ENCODE data around the gene PIGQ. TPM values are rescaled to one million over a fixed set of nuclear protein-coding genes. Genes with fewer than 3 reads are reported as not detected.

Gene PIGQ
- total RNA-seq, 1 experiment from 2014 or later, result 58.0 TPM

- Histone ChIP-seq H3K56ac (ENCODE audit: insufficient read length, low read depth, low read length) (no peak overlapping the region), H4K5ac (ENCODE audit: insufficient read length, low read depth, low read length) (no peak overlapping the region), H3K79me2 (ENCODE audit: insufficient read depth, low read length) (no peaks in the 10 kb centered on the region), H3K4me2 (ENCODE audit: insufficient read depth, insufficient read length, low read length) (no peak overlapping the region), H3K4ac (ENCODE audit: low read depth, low read length) (no peak overlapping the region), H4K91ac (ENCODE audit: insufficient read length, low read depth, low read length) (no peak overlapping the region), H2BK12ac (ENCODE audit: insufficient read length, low read depth, low read length) (no peak overlapping the region), H3K79me1 (ENCODE audit: insufficient read depth, low read depth, low read length, poor library complexity, severe bottlenecking) (no peaks in the 10 kb centered on the region), H2BK120ac (ENCODE audit: low read depth, low read length, poor library complexity, severe bottlenecking) (no peak overlapping the region), H3K9me3 (ENCODE audit: control insufficient read depth, low read depth, low read length) (no peaks in the 10 kb centered on the region), H2AFZ (ENCODE audit: low read length) (no peak overlapping the region), H3K14ac (ENCODE audit: insufficient read depth, low read length) (no peak overlapping the region; the same call in 1 of the 2 replicates), H4K8ac (replicated peaks; ENCODE audit: insufficient read length, low read depth, low read length) (no peak overlapping the region), H3K23ac (ENCODE audit: insufficient read length, low read depth, low read length) (no peak overlapping the region), H4K20me1 (ENCODE audit: control insufficient read depth, insufficient read depth, insufficient read length) (no peaks in the 10 kb centered on the region), H3K27ac (ENCODE audit: insufficient read length, low read depth, low read length) (no peak overlapping the region), H2AK5ac (ENCODE audit: insufficient read length, low read length) (no peak overlapping the region), H2BK5ac (ENCODE audit: insufficient read length, low read length) (no peak overlapping the region), H3K4me1 (ENCODE audit: insufficient read depth, low read length) (no peaks in the 10 kb centered on the region; the same call in 1 of the 2 replicates), H2BK15ac (ENCODE audit: low read depth, low read length) (no peak overlapping the region), H3K9ac (ENCODE audit: extremely low read depth, insufficient read length, low read length) (no peak overlapping the region), H3K27me3 (ENCODE audit: insufficient read depth, low read length) (no peaks in the 10 kb centered on the region), H3T11ph (ENCODE audit: low read length) (no peak overlapping the region), H3K18ac (ENCODE audit: insufficient read length, low read depth, low read length) (no peak overlapping the region), H2BK20ac (ENCODE audit: low read depth, low read length, poor library complexity, severe bottlenecking) (no peak overlapping the region), H3K23me2 (ENCODE audit: insufficient read length, low read depth, low read length, poor library complexity, severe bottlenecking) (no peaks in the 10 kb centered on the region)
- Mint-ChIP-seq H3K4me3 (no peak overlapping the region), H3K36me3 (ENCODE audit: insufficient read depth in 1 of 3, low read depth in 3 of 3) (peaks cover 0 to 4% (median 0%) of the 10 kb centered on the region in 3 experiments; a peak in 1 of 7 replicates), H3K4me1 (peaks cover 15 to 27% of the 10 kb centered on the region in 2 experiments), H3K27ac (peak overlapping the region in 1 of 3 experiments; percentile 68; a peak in 1 of 7 replicates), H3K9me3 (no peaks in the 10 kb centered on the region), H3K27me3 (ENCODE audit: low read depth) (no peaks in the 10 kb centered on the region)
- peak; percentile 33 for DNase-seq
- TF ChIP-seq CTCF (conservative IDR thresholded peaks at IDR 0.05), result no peak
- WGBS (ENCODE audit: extremely low coverage, insufficient read length, low lambda C conversion rate), result no CpG with 5 or more reads among the region's 41 CpGs
Observed at GRCh38 chr16:620700-621525, 51.1 kb downstream of the PIGQ start.
